ENCODE data around the gene RFPL1. TPM values are rescaled to one million over a fixed set of nuclear protein-coding genes. Genes with fewer than 3 reads are reported as not detected.

Gene RFPL1
- total RNA-seq, 4 donors from 2014 or later: not detected

DNA sequence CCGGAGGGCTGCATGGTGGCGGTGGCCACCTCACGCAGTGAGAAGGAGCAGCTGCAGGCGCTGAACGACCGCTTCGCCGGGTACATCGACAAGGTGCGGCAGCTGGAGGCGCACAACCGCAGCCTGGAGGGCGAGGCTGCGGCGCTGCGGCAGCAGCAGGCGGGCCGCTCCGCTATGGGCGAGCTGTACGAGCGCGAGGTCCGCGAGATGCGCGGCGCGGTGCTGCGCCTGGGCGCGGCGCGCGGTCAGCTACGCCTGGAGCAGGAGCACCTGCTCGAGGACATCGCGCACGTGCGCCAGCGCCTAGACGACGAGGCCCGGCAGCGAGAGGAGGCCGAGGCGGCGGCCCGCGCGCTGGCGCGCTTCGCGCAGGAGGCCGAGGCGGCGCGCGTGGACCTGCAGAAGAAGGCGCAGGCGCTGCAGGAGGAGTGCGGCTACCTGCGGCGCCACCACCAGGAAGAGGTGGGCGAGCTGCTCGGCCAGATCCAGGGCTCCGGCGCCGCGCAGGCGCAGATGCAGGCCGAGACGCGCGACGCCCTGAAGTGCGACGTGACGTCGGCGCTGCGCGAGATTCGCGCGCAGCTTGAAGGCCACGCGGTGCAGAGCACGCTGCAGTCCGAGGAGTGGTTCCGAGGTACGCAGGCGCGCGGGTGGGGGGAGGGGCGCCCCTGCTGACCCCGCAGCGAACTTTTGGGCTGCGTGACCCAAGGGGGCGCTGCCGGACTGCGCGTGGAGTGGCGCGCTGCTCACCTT is 42.3 kb downstream of the RFPL1 start:
- no peaks in the 10 kb centered on the region for H3K9me3 ChIP-seq
- peak overlapping the region in 3 of 4 donors; percentile 21 to 31 (median 21) for H3K4me3 ChIP-seq
- H3K27me3 ChIP-seq: peaks cover 47 to 56% (median 51%) of the 10 kb centered on the region in 3 donors
- ATAC-seq (no peak), DNase-seq (no peak)
- intact Hi-C loops (cut with DNase I; ENCODE audit: low total_unique reads): no loop called here
- in situ Hi-C loops (cut with MboI; ENCODE audit: low sequenced_read_pairs in 4 of 4): no loop called here
- peaks cover 0 to 7% of the 10 kb centered on the region in 2 donors for H3K4me1 ChIP-seq
- no peaks in the 10 kb centered on the region for H3K36me3 ChIP-seq
- TF ChIP-seq, protein P1, sequence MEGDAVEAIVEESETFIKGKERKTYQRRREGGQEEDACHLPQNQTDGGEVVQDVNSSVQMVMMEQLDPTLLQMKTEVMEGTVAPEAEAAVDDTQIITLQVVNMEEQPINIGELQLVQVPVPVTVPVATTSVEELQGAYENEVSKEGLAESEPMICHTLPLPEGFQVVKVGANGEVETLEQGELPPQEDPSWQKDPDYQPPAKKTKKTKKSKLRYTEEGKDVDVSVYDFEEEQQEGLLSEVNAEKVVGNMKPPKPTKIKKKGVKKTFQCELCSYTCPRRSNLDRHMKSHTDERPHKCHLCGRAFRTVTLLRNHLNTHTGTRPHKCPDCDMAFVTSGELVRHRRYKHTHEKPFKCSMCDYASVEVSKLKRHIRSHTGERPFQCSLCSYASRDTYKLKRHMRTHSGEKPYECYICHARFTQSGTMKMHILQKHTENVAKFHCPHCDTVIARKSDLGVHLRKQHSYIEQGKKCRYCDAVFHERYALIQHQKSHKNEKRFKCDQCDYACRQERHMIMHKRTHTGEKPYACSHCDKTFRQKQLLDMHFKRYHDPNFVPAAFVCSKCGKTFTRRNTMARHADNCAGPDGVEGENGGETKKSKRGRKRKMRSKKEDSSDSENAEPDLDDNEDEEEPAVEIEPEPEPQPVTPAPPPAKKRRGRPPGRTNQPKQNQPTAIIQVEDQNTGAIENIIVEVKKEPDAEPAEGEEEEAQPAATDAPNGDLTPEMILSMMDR (IDR thresholded peaks at IDR 0.05 in 4 of 5, conservative IDR thresholded peaks at IDR 0.05 in 1 of 5): no peak
- TF ChIP-seq POLR2A (IDR thresholded peaks at IDR 0.05): no peak
- no peak overlapping the region for H3K27ac ChIP-seq

DNA sequence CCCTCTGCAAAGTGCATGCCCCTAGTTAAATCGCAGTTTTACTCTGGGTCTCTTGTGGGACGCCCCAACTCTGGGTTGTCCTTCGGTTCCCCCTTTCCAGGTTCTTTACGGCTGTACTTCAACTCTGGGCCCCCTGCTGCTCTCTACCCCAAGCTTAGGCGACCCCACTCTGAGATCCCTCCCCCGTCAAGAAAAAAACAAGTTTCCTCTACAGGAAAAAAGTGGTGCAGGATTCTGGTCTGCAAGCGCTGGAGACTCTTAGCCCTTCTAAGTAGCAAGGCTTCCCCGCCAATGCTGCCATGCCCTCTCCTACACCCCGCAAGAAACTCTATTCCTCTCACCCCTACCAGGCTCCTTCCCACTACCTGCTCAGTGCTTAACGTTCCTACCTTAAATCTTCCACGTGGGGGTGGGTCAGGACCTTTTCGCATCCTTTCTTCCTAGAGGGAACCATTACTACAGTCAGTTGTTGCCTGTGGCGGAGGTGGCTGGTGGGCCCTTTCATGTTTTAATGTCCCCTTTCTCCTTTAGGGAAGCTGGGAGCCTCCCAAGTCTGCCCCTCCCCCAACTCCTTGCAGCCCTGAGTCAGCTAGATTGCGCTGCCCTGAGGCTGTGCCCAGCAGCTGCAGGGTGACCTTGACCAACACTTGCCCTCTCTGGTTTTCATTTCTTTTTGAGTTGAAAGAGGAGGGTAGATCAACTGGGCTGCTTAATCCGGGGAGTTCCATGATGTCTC is 43.0 kb downstream of the RFPL1 start:
- H3K36me3 ChIP-seq: no peaks in the 10 kb centered on the region
- no peaks in the 10 kb centered on the region for H3K9me3 ChIP-seq
- TF ChIP-seq POLR2A (IDR thresholded peaks at IDR 0.05): no peak
- TF ChIP-seq, protein P1 (IDR thresholded peaks at IDR 0.05 in 4 of 5, conservative IDR thresholded peaks at IDR 0.05 in 1 of 5): no peak
- intact Hi-C loops (cut with DNase I; ENCODE audit: low total_unique reads): no loop called here
- H3K27ac ChIP-seq: no peak overlapping the region
- H3K4me3 ChIP-seq: peak overlapping the region in 3 of 4 donors; percentile 21 to 31 (median 21)
- ATAC-seq (no peak), DNase-seq (no peak)
- peaks cover 47 to 56% (median 51%) of the 10 kb centered on the region in 3 donors for H3K27me3 ChIP-seq
- peaks cover 0 to 7% of the 10 kb centered on the region in 2 donors for H3K4me1 ChIP-seq
- in situ Hi-C loops (cut with MboI; ENCODE audit: low sequenced_read_pairs in 4 of 4): no loop called here

DNA sequence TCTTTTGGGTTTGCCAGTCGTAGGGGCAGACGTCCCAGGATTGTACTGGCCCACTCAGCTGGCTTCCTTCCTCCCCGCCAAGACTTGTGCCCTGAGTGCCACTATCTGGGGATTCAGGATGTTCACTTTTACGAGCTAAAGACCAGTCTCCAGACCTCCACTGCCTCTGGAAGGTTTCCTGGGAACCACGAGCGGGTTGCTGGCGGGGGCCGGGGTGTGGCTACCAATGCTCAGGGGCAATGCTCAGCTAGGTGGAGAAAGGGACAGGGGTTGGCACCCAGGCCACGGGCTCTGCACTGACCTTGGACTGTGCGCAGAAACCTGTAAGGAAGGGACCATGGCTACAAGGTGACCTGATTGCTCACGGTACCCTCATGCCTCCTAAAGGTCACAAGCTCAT is 43.9 kb downstream of the RFPL1 start:
- Histone ChIP-seq H3K27ac (no peak overlapping the region), H3K9me3 (no peaks in the 10 kb centered on the region), H3K27me3 (peaks cover 47 to 55% (median 51%) of the 10 kb centered on the region in 3 donors), H3K4me1 (peaks cover 0 to 7% of the 10 kb centered on the region in 2 donors), H3K36me3 (no peaks in the 10 kb centered on the region), H3K4me3 (no peak overlapping the region)
- TF ChIP-seq, protein P1 (IDR thresholded peaks at IDR 0.05 in 4 of 5, conservative IDR thresholded peaks at IDR 0.05 in 1 of 5): no peak
- no peak for TF ChIP-seq POLR2A (IDR thresholded peaks at IDR 0.05)
- intact Hi-C loops (cut with DNase I; ENCODE audit: low total_unique reads): no loop called here
- in situ Hi-C loops (cut with MboI; ENCODE audit: low sequenced_read_pairs in 4 of 4): no loop called here
- DNase-seq: no peak
- ATAC-seq: no peak

DNA sequence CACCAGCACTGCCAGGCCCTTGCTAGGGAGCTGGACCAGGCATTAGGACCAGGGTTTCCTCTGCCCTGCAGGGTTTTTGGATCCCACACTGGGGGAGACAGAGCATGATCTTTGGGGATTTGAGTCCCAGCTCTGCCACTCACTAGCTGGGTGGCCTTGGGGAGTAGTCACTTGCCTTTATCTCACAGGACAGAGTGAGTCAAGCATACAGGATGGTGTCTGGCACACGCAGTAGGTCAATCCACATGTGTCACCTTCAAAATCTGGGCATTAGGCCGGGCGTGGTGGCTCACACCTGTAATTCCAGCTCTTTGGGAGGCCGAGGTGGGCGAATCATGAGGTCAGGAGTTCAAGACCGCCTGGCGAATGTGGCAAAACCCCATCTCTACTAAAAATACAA is 44.3 kb downstream of the RFPL1 start:
- Histone ChIP-seq H3K27me3 (peaks cover 45 to 51% (median 50%) of the 10 kb centered on the region in 3 donors), H3K36me3 (no peaks in the 10 kb centered on the region), H3K27ac (no peak overlapping the region), H3K4me3 (no peak overlapping the region), H3K9me3 (no peaks in the 10 kb centered on the region), H3K4me1 (peaks cover 0 to 7% of the 10 kb centered on the region in 2 donors)
- DNase-seq (no peak), ATAC-seq (no peak)
- intact Hi-C loops (cut with DNase I; ENCODE audit: low total_unique reads) (no loop called here), in situ Hi-C loops (cut with MboI; ENCODE audit: low sequenced_read_pairs in 4 of 4) (no loop called here)
- TF ChIP-seq POLR2A (IDR thresholded peaks at IDR 0.05): no peak
- TF ChIP-seq, protein P1 (IDR thresholded peaks at IDR 0.05 in 4 of 5, conservative IDR thresholded peaks at IDR 0.05 in 1 of 5): no peak

Data from gastrocnemius medialis (tissue), 4 donors.